Measurements from ENCODE around the gene DLGAP4.

The DLGAP4 gene

DNA sequence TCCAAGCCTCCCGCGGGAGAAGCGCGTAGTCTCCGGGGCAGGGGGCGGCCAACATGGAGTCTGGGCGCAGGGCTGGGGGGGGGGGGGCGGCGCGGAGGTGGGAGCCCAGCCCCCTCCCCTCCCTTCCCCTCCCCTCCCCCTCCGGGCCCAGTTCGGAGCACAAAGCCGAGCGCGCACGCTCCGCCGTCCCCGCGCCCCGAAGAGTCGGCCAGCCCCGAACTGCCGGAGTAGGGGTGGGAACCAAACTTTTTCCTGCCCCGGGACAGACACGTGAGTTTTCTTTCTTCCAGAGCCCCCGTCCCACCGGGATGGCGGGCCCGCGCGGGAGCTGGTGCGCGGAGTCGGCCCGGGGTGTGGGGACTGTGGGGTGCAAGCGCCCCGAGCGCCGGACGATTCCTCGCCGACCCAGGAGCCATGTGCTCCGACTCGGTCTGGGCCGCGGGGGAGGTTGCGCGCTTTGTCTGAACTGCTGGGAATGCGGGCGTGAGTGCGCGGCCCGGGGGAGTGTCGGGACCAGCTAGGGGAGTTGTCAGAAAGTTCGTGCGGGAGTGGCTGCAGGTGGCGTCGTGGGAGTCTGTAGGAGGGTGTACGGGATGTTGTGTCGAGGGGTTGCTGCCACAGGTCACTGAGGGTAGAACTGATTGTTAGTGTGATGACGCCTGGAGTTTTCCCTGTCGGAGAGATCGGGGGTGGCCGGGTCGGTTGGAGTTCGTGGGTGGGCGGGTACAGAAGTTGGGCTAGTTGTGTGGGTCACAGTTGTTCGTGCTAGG is 268.4 kb downstream of the DLGAP4 start:
- ATAC-seq: peak; percentile 64
- TF ChIP-seq CSDC2 (CRISPR knock-in tag; IDR thresholded peaks at IDR 0.05) (0 out of 2 replicates have a peak, but pooled peaks have one; percentile 43), TOX (CRISPR knock-in tag; IDR thresholded peaks at IDR 0.05; ENCODE audit: borderline replicate concordance) (no peak)

DNA sequence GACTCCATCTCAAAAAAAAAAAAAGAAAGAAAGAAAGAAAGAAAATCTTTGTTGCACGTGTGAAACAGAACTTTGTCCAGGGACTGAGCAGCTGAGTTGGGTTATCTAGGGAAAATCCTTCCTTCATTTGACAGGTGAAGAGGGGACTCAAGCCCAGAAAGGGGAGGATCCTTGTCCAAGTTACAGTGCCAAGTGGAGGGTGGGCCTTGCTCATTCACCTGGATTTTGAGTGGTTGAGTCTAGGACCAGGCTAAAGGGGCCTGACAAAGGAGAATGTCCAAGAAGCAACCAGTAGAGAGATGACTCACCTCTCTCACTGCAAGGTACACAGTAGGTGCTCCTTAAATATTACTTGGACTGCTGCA is 269.9 kb downstream of the DLGAP4 start:
- TF ChIP-seq ZNF565 (CRISPR knock-in tag; conservative IDR thresholded peaks at IDR 0.05; ENCODE audit: low read depth) (no peak), TOX (CRISPR knock-in tag; IDR thresholded peaks at IDR 0.05; ENCODE audit: borderline replicate concordance) (no peak), BACH2 (CRISPR knock-in tag; IDR thresholded peaks at IDR 0.05; ENCODE audit: borderline replicate concordance) (no peak), ESRRG (CRISPR knock-in tag; IDR thresholded peaks at IDR 0.05) (no peak), TCF4 (CRISPR knock-in tag; IDR thresholded peaks at IDR 0.05; ENCODE audit: borderline replicate concordance) (no peak), CSDC2 (CRISPR knock-in tag; IDR thresholded peaks at IDR 0.05) (no peak), GLIS3 (CRISPR knock-in tag; IDR thresholded peaks at IDR 0.05) (no peak)
- TF ChIP-seq, protein P1, sequence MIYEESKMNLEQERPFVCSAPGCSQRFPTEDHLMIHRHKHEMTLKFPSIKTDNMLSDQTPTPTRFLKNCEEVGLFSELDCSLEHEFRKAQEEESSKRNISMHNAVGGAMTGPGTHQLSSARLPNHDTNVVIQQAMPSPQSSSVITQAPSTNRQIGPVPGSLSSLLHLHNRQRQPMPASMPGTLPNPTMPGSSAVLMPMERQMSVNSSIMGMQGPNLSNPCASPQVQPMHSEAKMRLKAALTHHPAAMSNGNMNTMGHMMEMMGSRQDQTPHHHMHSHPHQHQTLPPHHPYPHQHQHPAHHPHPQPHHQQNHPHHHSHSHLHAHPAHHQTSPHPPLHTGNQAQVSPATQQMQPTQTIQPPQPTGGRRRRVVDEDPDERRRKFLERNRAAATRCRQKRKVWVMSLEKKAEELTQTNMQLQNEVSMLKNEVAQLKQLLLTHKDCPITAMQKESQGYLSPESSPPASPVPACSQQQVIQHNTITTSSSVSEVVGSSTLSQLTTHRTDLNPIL (CRISPR knock-in tag; IDR thresholded peaks at IDR 0.05; ENCODE audit: low read depth): no peak
- TF ChIP-seq, protein P2, sequence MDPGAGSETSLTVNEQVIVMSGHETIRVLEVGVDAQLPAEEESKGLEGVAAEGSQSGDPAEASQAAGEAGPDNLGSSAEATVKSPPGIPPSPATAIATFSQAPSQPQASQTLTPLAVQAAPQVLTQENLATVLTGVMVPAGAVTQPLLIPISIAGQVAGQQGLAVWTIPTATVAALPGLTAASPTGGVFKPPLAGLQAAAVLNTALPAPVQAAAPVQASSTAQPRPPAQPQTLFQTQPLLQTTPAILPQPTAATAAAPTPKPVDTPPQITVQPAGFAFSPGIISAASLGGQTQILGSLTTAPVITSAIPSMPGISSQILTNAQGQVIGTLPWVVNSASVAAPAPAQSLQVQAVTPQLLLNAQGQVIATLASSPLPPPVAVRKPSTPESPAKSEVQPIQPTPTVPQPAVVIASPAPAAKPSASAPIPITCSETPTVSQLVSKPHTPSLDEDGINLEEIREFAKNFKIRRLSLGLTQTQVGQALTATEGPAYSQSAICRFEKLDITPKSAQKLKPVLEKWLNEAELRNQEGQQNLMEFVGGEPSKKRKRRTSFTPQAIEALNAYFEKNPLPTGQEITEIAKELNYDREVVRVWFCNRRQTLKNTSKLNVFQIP (CRISPR knock-in tag; IDR thresholded peaks at IDR 0.05; ENCODE audit: borderline replicate concordance, low read depth): no peak
- TF ChIP-seq, protein P3, sequence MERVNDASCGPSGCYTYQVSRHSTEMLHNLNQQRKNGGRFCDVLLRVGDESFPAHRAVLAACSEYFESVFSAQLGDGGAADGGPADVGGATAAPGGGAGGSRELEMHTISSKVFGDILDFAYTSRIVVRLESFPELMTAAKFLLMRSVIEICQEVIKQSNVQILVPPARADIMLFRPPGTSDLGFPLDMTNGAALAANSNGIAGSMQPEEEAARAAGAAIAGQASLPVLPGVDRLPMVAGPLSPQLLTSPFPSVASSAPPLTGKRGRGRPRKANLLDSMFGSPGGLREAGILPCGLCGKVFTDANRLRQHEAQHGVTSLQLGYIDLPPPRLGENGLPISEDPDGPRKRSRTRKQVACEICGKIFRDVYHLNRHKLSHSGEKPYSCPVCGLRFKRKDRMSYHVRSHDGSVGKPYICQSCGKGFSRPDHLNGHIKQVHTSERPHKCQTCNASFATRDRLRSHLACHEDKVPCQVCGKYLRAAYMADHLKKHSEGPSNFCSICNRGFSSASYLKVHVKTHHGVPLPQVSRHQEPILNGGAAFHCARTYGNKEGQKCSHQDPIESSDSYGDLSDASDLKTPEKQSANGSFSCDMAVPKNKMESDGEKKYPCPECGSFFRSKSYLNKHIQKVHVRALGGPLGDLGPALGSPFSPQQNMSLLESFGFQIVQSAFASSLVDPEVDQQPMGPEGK (CRISPR knock-in tag; IDR thresholded peaks at IDR 0.05; ENCODE audit: borderline replicate concordance): no peak
- TF ChIP-seq, protein P4, sequence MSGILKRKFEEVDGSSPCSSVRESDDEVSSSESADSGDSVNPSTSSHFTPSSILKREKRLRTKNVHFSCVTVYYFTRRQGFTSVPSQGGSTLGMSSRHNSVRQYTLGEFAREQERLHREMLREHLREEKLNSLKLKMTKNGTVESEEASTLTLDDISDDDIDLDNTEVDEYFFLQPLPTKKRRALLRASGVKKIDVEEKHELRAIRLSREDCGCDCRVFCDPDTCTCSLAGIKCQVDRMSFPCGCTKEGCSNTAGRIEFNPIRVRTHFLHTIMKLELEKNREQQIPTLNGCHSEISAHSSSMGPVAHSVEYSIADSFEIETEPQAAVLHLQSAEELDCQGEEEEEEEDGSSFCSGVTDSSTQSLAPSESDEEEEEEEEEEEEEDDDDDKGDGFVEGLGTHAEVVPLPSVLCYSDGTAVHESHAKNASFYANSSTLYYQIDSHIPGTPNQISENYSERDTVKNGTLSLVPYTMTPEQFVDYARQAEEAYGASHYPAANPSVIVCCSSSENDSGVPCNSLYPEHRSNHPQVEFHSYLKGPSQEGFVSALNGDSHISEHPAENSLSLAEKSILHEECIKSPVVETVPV (CRISPR knock-in tag; IDR thresholded peaks at IDR 0.05): no peak
- no peak for ATAC-seq

Data from SK-N-SH treated with all-trans-retinoic acid at 6 μM for 48 hours (cell line).